Measurements from ENCODE around the gene RAPGEF6. TPM values are rescaled to one million over a fixed set of nuclear protein-coding genes. Genes with fewer than 3 reads are reported as not detected.
A peak's percentile ranks its signal among the peaks of the same experiment; 100 is the strongest.

RAPGEF6 gene
- total RNA-seq, 4 donors from 2014 or later, result 10.2 to 26.5 (median 13.7) TPM

- WGBS, 2 donors, result 83 to 92% methylated on average over 1 of the region's 1 CpG
These were observed 174.9 kb downstream of the RAPGEF6 start for GRCh38 chr5:131460133-131460532.

GRCh38 chr5:131459216-131459615 lies 175.8 kb downstream of the RAPGEF6 start:
- intact Hi-C loops (cut with DNase I), result no loop called here
- no peak overlapping the region for H3K4me3 ChIP-seq
- H3K9me3 ChIP-seq, result no peaks in the 10 kb centered on the region
- H3K36me3 ChIP-seq, result peaks cover 0 to 62% (median 6%) of the 10 kb centered on the region in 3 donors
- TF ChIP-seq POLR2A (IDR thresholded peaks at IDR 0.05) (no peak), CTCF (IDR thresholded peaks at IDR 0.05) (no peak)
- no peaks in the 10 kb centered on the region for H3K4me1 ChIP-seq
- no peaks in the 10 kb centered on the region for H3K27me3 ChIP-seq
- no peak for DNase-seq
- peak overlapping the region in 2 of 4 donors; percentile 6 to 20 for H3K27ac ChIP-seq

More at GRCh38 chr5:131460133-131460532, 174.9 kb downstream of the RAPGEF6 start:
- no peak for TF ChIP-seq CTCF (IDR thresholded peaks at IDR 0.05)
- TF ChIP-seq POLR2A (IDR thresholded peaks at IDR 0.05), result no peak
- H3K36me3 ChIP-seq, result peaks cover 0 to 54% (median 2%) of the 10 kb centered on the region in 3 donors
- H3K27ac ChIP-seq, result peak overlapping the region in 1 of 4 donors; percentile 27
- H3K9me3 ChIP-seq, result no peaks in the 10 kb centered on the region
- intact Hi-C loops (cut with DNase I), result no loop called here
- H3K4me1 ChIP-seq, result no peaks in the 10 kb centered on the region
- DNase-seq, result no peak
- H3K4me3 ChIP-seq, result no peak overlapping the region
- no peaks in the 10 kb centered on the region for H3K27me3 ChIP-seq

GRCh38 chr5:131457193-131457592 lies 177.8 kb downstream of the RAPGEF6 start:
- no peaks in the 10 kb centered on the region for H3K9me3 ChIP-seq
- H3K27ac ChIP-seq, result peak overlapping the region in 2 of 4 donors; percentile 1 to 47
- H3K36me3 ChIP-seq, result peaks cover 0 to 60% (median 6%) of the 10 kb centered on the region in 3 donors
- DNase-seq, result no peak
- WGBS, 2 donors, result 80 to 87% methylated on average over 1 of the region's 1 CpG
- H3K4me1 ChIP-seq, result no peaks in the 10 kb centered on the region
- no peak overlapping the region for H3K4me3 ChIP-seq
- TF ChIP-seq CTCF (IDR thresholded peaks at IDR 0.05) (no peak), POLR2A (IDR thresholded peaks at IDR 0.05) (no peak)
- H3K27me3 ChIP-seq, result no peaks in the 10 kb centered on the region
- intact Hi-C loops (cut with DNase I), result no loop called here

DNA sequence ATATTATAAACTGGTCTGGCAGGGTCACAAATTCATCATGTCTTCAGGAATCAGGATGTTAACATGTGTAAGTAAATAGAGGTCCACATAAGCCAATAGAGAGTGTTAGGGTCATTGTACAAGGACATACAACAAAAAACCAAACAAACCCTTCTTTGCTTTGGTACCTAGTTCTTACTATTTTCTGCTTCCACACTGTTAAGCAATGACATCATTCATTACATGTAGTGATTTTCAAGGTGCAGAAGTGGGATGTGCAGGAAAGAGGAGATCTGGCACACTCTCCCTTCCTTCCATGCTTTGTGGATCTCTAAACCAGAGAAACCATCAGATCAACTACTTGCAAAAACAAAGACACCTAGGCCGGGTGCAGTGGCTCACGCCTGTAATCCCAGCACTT lies 184.1 kb downstream of the RAPGEF6 start:
- Histone ChIP-seq H3K27ac (no peak overlapping the region), H3K36me3 (peaks cover 0 to 70% (median 6%) of the 10 kb centered on the region in 3 donors), H3K4me1 (no peaks in the 10 kb centered on the region), H3K27me3 (no peaks in the 10 kb centered on the region), H3K4me3 (no peak overlapping the region), H3K9me3 (no peaks in the 10 kb centered on the region)
- 85% methylated on average over 2 of the region's 2 CpGs; no CpG with 5 or more reads in 1 of the 2 donors for WGBS, 2 donors
- TF ChIP-seq CTCF (IDR thresholded peaks at IDR 0.05) (no peak), POLR2A (IDR thresholded peaks at IDR 0.05) (no peak)
- no peak for DNase-seq
- intact Hi-C loops (cut with DNase I), result no loop called here

DNA sequence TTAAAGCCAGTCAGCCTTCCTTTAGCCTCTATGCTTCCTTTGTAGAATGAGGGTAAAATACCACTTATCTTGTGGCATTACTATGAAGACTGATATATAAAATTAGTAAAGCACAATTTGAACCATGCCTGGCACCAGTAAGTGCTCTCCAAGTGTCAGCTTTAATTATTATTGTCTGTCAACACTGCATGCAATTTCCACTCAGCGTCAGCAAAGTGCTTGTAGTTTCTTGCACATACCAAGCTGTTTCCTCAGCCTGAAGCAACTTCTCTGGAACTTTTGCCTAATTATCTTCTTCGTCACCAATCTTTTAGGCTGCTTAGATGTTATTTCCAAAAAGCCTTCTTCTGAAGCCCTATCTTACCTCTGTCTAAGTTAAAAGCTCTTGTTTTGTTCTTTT lies 193.8 kb downstream of the RAPGEF6 start:
- H3K27ac ChIP-seq, result peak overlapping the region in 3 of 4 donors; percentile 5 to 64 (median 42)
- WGBS, 2 donors, result 74 to 84% methylated on average over 2 of the region's 2 CpGs
- no peaks in the 10 kb centered on the region for H3K27me3 ChIP-seq
- no peak overlapping the region for H3K4me3 ChIP-seq
- no peak for DNase-seq
- H3K36me3 ChIP-seq, result peaks cover 0 to 98% (median 0%) of the 10 kb centered on the region in 3 donors
- intact Hi-C loops (cut with DNase I), result no loop called here
- H3K9me3 ChIP-seq, result no peaks in the 10 kb centered on the region
- no peak for TF ChIP-seq POLR2A (IDR thresholded peaks at IDR 0.05)
- TF ChIP-seq CTCF (IDR thresholded peaks at IDR 0.05), result no peak
- H3K4me1 ChIP-seq, result no peaks in the 10 kb centered on the region
